ENCODE measurements around the gene TFEB.

GRCh38 chr6:41673704-41674000 lies 61.8 kb downstream of the TFEB start:
- no peak for TF ChIP-seq ZNF747 (tag by site-specific recombination; IDR thresholded peaks at IDR 0.05)
- TF ChIP-seq ZNF24 (tag by site-specific recombination; IDR thresholded peaks at IDR 0.05) = no peak
- TF ChIP-seq CTCF (tag by site-specific recombination; IDR thresholded peaks at IDR 0.05) = no peak
- no peak for TF ChIP-seq PRDM6 (tag by site-specific recombination; IDR thresholded peaks at IDR 0.05)
- TF ChIP-seq ATF2 (tag by site-specific recombination; IDR thresholded peaks at IDR 0.05; ENCODE audit: low read depth) = no peak
- no peak for TF ChIP-seq ZNF155 (tag by site-specific recombination; IDR thresholded peaks at IDR 0.05)
- no peak for TF ChIP-seq KLF16 (tag by site-specific recombination; IDR thresholded peaks at IDR 0.05)
- TF ChIP-seq ZNF433 (tag by site-specific recombination; IDR thresholded peaks at IDR 0.05; ENCODE audit: low read depth) = no peak
- no peak for TF ChIP-seq ZSCAN23 (tag by site-specific recombination; IDR thresholded peaks at IDR 0.05)
- TF ChIP-seq KLF17 (tag by site-specific recombination; IDR thresholded peaks at IDR 0.05) = no peak
- no peak for TF ChIP-seq PRDM1 (tag by site-specific recombination; IDR thresholded peaks at IDR 0.05)
